HG03175 (cell line): ENCODE measurements around the gene TOR1B.
"Not testable (repeated sequence)": the region's sequence is repeated elsewhere in the genome, so short reads cannot be mapped to it uniquely, and the experiment has no call there.

Experiments used
- ATAC-seq: cut with Tn5 transposase; IDR thresholded peaks from one replicate; pipeline ENCODE4 v1.9.1; 2021; ENCODE audit warnings: mild to moderate bottlenecking, moderate library complexity; ENCODE audit not compliant: unreplicated experiment

The TOR1B gene, protein sequence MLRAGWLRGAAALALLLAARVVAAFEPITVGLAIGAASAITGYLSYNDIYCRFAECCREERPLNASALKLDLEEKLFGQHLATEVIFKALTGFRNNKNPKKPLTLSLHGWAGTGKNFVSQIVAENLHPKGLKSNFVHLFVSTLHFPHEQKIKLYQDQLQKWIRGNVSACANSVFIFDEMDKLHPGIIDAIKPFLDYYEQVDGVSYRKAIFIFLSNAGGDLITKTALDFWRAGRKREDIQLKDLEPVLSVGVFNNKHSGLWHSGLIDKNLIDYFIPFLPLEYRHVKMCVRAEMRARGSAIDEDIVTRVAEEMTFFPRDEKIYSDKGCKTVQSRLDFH

DNA sequence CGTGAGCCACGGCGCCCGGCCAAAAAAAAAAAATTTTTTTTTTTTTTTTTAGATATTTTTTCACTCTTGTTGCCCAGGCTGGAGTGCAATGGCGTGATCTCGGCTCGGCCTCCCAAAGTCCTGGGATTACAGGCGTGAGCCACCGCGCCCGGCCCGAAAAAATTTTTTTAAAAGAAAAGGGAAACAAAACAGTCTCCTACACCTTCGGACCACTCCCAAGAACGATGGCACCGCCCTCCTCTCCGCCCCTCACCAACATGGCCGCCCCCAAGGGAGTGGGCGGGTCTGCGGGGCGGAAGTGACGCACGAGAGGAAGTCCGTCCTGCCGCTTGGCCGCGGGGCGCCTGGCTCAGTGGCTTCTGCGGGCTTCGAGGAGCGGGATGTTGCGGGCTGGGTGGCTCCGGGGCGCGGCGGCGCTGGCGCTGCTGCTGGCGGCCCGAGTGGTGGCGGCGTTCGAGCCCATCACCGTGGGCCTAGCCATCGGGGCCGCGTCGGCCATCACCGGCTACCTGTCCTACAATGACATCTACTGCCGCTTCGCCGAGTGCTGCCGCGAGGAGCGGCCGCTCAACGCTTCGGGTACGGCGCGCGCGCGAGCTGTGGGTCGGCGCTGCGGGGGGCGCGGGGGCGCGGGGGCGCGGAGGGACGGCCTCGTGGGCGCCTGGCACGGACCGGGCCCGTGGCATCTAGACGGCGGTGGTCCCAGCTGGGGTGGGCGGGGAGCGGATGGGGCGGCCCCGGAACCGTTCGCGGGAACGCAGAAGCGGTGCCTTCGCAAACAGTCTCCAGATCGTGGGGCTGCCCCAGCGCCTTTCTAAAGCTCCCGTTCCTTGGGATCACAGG, at the start of gene TOR1B:
TOR1B (plus strand) TSS at position 352 of the 843 bp plus-strand sequence; CDS start at position 381, 29 bp downstream.
- peak; percentile 92 for ATAC-seq

DNA sequence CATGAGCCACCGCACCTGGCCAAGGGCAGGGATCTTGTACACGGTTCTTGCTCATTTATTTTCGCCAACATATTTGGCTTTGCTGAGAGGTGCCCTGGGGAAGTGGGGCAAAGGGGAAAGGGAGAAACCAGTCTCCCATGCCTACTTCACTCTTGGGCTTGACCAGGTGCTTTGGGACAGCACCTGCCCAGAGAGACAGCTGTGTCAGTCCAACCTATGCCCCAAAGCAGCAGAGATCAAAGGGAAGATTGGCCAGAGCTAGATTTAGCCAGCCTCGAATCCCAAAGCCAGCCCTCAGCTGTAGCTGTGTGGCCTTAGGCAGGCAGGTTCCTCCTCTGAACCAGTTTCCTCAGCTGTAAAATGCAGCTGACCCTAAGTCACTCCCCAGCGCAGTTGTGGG, 47.8 kb upstream of the TOR1B start:
- no peak for ATAC-seq

GRCh38 chr9:129756191-129756590, 46.8 kb upstream of the TOR1B start:
- ATAC-seq = no peak

- ATAC-seq = no peak
Measured at GRCh38 chr9:129757045-129757444, 45.9 kb upstream of the TOR1B start.

DNA sequence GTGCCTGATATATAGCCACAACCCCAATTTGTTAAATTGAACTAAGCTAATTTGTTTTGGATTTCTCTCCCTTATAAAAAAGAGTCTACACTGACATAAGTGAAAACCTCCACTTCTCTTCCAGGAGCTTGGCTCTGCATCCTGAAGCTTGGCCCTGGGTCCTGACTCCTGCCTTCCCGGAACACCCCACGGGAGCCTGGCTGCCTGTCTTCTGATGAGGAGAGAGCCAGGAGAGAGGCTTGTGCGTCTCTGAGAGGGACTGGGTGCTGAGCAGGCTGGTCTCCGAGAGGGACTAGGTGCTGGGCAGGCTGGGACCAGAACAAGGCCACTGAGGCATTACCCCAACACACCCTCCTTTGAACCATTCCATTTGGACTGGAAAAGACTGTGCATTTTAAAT, 43.7 kb upstream of the TOR1B start:
- ATAC-seq = no peak

DNA sequence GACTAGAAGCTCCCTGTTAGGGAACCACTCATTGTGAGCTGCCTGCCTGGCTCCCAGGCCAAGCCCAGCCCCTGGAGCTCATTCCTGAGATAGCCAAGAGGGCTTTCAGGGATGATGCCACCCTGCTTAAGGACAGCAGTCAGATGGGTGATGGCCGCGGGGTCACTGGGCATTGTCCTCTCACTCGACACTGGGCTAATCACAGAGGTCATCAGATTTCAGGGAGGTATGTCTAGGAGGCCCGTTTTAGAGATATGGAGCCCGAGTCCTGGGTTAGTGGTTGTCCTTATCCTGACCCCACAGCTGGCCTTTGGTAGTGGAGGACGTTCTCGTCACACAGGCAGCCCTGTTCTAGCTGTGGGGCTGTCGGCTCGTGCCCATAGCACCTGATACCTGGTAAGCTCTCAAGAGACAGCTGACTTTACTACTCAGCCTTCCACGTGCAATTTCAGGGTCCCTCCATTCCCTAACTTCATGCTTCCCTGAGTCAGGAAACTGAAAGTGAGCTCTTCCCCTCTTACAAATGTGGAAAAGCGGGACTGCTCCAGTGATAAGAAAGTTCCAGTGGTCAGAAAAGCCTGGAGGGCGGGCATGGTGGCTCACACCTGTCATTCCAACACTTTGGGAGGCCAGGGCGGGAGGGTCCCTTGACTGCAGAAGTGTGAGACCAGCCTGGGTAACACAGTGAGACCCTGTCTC, 43.0 kb upstream of the TOR1B start:
- ATAC-seq = no peak

- not testable (repeated sequence) for ATAC-seq
Measured at GRCh38 chr9:129760784-129761183, 42.2 kb upstream of the TOR1B start.

DNA sequence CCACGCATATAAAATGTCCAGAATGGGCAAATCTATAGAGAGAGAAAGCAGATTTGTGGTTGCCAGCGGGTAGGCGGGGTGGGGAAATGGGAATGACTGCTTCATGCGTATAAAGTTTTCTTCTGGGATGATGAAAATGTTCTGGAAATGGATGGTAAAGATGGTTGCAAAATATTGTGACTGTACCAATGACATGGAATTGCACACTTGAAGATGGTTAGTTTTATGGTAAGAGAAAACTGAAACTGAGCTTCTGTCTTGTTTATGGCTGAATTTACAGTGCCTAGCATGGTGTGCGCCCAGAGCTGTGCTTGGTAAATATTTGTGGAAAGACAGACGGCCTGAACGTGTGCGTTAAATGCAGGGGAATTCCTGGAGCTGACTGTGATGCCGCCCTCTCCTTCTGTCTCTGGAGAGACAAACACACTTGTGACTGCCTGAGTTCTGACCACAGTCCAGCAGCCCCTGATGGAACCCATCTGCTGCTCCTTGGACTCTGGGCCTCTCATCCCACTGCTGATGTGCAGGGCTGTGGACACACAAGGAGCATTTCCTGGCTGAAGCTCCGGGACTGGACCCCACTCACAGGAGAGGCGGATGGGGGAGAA, 41.6 kb upstream of the TOR1B start:
- no peak for ATAC-seq

DNA sequence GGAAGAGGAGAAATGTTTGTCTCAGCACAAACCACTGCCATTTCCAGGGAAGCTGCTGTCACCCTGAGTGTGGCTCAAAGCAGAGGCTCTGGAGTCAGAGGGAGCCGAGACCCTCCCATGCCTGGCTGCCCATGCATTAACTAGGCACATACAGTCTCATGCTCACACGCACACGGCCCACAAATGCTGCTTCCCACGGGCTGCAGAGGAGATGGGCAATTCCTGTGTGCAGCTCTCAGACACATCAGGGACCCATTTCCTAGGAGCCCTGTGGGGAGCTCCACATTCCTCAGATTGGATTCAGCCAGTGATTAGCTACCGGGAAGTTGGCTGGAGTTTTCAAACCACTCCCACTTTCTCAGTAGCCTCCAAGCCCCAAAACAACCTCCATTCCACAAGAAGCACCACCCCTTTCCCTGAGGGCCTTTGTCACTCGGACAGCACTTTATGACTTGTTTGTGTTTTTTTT, 41.0 kb upstream of the TOR1B start:
- ATAC-seq = no peak

- not testable (repeated sequence) for ATAC-seq
Measured at GRCh38 chr9:129762370-129762984, 40.5 kb upstream of the TOR1B start.

- ATAC-seq = no peak
Measured at GRCh38 chr9:129762985-129763926, 39.7 kb upstream of the TOR1B start.

- ATAC-seq = no peak
Measured at GRCh38 chr9:129765764-129766317, 37.1 kb upstream of the TOR1B start.

DNA sequence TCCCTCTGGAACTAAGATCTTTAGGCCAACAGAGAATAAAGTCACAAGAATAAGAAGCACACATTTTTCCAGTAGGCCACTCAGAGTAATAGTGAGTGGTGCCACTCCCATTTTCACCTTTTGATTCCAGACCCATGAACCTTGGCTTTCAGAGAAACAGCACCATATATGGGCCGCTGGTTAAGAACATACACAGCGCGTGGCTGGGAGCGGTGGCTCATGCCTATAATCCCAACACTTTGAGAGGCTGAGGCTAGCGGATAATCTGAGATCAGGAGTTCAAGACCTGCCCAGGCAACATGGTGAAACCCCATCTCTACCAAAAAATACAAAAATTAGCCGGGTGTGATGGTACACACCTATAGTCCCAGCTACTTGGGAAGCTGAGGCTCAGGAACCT, 34.5 kb upstream of the TOR1B start:
- ATAC-seq = no peak

DNA sequence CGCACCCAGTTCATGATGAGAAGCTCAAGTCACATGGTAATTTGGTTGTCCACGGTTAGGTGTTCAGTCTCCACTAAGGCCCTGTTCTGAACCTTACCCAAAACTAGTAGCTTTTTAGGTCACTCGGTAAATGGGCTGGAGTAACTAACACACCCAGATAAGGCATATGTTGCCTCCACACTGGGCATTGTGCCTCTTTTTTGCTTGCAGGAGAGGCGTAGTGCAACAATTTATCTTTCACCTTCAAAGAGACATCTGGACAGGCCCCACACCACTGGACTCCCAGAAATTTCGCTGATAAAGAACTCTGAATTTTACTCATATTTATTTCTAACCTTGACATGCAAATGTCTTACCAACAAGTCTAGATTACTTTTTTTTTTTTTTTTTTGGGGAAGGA, 33.3 kb upstream of the TOR1B start:
- ATAC-seq = no peak

GRCh38 chr9:129770741-129771140, 32.2 kb upstream of the TOR1B start:
- ATAC-seq = no peak

DNA sequence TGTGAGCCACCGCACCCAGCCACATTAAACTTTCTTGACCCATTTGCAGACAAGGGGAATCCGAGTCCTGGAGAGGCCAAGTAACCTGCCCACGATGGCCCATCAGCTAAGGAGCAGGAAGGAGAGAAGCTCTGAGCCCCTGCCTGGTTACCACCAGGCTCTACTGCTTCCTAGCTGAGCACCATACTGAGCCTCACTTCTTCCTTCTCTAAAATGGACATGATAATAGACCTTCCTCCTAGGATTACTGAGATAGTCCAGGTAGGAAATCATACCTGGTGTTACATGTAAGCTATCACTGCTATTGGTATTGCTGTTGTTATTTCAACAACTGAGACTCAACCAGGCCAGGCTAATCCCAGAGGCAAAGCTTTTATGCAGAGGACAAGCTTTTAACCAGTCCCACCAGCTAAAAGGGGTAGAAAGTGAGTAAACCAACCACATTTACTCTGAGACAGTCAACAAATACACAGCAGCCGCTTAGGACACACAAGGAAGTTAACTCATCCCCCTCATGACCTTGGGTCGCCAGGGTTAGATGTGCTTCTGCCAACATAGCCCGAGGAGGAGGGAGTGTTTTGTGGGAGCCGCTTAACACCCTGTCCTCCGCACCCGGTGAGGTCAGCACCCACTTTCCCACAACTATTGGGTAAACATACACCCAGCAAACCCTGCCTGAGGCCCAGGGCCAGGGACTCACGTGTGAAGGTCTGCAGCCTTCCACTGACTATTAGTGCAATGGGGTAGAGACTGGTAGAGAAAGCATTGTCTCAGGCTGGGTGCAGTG, 29.5 kb upstream of the TOR1B start:
- no peak for ATAC-seq

GRCh38 chr9:129774791-129775447, 28.1 kb upstream of the TOR1B start:
- ATAC-seq = no peak

DNA sequence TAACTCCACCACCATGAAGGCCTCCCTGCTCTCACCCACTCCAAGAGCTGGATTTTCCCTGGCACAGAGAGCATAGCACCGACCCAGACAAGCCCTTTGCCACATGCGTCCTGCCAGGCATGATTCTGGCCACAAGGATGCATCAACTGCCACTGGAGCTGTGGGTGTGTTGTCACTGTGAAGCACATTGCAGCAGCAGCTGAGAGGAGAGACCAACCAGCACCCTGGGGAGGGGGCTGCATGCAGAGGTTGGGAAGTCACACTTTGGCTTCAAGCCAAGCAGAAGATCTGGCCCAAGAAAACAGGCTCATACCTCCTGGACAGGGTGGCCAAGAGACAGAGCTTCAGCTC, 27.6 kb upstream of the TOR1B start:
- no peak for ATAC-seq
